Stimulated activated CD4-positive, alpha-beta T cell treated with anti-CD3 and anti-CD28 coated beads, Interleukin-12 subunit alpha, Interleukin-12 subunit beta, amount 100 ng/mL, for 48 hours (primary cell): ENCODE results near the gene THAP4.
A peak's percentile ranks its signal among the peaks of the same experiment; 100 is the strongest.

Experiments used
- DNase-seq, 3 donors: peaks; one replicate each; pipeline ENCODE4 v3.0.0-alpha.2; 2020; ENCODE audit warnings: low read depth in 2 of 3, low spot score in 1 of 3

Gene THAP4

GRCh38 chr2:241638940-241639339 lies 2.0 kb upstream of the THAP4 start:
- DNase-seq, result no peak

DNA sequence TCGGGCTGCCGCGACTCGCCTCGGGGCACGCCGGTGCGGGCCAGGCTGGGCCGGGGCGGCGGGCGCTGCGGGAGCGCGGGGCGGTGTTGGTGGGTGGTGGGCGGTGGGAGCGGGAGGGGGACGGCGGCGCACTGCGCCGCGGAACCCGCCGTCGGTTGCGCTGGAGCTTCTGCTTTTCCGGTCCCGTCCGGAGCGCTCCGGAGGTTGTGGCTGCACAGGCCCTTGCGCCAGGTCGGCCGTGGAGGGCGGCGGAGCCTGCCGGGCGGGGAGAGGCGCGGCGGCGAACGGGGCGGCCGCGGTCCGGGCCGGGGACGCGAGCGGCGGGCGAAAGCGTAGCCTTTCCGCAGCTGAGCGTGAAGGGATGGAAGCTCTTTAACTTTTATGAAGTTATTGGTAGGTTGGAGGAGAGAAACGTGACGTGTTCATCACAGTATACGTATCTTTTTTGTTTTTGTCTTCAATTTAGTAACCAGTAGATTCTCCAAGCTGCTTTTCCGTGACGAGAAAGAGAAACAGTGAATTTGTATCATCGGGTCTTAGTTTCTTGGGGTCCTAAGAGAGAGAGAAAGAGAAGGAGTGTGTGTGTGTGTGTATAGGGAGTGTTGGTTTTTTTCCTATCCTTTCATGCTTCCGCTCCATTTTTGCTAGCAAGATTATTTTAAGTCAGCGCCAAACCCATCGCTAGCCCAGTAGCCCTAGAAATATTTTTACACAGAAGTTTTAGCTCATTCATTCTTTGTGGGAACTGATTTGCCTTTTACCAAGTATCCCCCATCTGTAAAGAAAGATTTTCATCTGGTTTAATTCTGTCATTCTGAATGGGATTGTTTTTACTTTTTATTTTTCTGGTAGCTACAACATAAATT lies 1.1 kb upstream of the THAP4 start:
- no peak for DNase-seq

DNA sequence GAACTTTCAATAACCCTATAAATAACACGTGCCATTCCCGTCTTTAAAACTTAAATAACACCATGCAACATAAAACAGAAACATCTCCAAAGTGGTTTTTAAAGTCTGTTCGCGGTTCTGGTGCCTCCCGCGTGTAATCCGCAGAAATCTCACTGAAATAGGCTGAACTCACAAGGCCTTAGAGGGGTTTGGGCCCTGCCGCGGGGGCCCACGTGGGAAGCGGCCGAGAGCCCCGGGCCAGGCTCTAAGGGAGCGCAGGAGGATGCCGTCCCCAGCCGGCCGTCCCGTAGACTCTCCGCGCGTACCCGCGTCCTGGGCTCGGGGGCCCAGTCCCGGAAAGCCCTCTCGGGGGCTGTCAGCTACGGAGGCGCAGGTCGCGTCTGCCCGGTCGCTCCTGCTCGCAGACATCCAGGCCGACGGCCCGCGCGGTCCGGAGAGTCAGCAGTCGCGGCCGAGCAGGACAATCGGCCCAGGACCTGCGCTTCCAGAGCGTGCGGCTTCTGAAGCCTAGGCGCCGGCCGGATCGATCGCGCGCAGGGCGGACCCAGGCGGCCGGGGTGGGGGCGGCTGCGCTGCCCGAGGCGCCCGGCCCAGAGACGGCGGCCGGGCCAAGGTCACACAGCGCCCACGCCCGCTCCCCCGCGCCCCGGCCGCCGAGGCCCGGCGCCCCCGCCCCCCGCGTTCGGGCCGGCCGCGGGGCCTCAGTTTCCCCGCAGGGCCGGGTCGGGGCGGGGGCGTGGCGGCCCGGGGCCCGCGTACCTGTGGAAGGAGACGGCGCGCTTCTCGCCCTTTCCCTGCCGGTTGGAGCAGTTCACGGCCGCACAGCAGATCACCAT lies 558 bp downstream of the THAP4 start:
- DNase-seq, result peak in 1 of 3 donors; percentile 26

DNA sequence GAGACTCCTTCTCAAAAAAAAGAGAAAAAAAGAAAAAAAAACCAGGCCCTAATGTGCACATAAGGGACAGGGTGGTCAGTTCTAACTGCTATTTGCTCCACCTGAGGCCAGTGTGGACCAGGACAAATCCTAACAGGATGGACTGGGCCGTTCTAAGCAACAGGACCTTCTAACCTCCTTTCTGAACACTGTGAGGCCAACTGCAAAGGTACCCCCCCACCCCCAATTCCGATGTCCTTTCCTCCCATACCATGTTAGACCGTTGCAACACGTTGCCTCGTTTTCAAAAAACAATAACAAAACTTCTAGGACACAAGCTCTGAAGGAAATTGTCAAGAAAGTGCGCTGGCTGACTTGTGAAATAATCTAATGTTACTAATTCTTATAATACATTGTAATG lies 1.2 kb downstream of the THAP4 start:
- DNase-seq, result no peak

GRCh38 chr2:241633561-241633960 lies 3.4 kb downstream of the THAP4 start:
- no peak for DNase-seq

DNA sequence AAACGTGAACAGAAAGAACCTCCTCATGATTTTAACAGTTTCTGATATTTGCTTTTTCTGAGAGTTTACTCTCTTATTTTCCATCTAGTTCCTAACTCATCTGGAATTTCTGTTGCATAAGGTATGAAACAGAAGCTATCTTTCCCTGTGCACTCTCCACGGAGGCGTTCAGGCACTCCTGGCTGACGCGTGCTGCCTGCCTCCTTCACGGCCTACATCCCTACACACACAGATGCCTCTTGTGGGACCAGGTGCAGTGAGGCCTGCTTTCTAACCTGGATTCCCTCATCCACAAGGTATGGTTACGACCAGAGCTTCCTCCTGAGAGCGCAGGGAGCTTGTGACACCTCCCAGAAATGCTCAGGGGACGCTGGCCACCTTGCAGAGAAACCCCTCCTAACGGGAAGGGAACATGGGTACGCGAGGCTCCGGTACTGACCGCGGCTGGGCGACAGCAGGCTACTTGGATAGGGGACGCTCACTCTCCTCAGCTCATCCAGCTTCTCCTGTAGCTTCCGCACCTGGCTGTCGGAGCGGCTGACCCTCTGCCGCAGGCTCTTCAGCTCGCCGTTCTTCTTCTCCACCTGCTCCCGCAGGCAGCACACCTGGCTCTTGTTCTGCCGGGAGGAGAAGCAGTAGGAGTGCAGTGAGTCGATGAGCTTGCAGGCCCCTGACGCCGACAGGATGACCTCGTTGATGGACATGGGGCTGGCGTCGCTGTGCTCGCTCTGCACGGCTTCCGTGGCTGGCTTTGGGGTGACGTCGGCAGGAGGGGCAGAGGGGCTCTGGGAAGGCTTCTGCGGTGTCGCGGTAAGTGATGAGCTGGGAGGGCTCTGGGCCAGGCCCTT lies 4.3 kb downstream of the THAP4 start:
- DNase-seq, result no peak

GRCh38 chr2:241629762-241630435 lies 7.1 kb downstream of the THAP4 start:
- DNase-seq, result no peak

GRCh38 chr2:241627675-241628074 lies 9.3 kb downstream of the THAP4 start:
- DNase-seq, result no peak

- DNase-seq, result peak; percentile 54 to 81 (median 63)
These were observed 16.6 kb downstream of the THAP4 start for GRCh38 chr2:241620419-241620769.

DNA sequence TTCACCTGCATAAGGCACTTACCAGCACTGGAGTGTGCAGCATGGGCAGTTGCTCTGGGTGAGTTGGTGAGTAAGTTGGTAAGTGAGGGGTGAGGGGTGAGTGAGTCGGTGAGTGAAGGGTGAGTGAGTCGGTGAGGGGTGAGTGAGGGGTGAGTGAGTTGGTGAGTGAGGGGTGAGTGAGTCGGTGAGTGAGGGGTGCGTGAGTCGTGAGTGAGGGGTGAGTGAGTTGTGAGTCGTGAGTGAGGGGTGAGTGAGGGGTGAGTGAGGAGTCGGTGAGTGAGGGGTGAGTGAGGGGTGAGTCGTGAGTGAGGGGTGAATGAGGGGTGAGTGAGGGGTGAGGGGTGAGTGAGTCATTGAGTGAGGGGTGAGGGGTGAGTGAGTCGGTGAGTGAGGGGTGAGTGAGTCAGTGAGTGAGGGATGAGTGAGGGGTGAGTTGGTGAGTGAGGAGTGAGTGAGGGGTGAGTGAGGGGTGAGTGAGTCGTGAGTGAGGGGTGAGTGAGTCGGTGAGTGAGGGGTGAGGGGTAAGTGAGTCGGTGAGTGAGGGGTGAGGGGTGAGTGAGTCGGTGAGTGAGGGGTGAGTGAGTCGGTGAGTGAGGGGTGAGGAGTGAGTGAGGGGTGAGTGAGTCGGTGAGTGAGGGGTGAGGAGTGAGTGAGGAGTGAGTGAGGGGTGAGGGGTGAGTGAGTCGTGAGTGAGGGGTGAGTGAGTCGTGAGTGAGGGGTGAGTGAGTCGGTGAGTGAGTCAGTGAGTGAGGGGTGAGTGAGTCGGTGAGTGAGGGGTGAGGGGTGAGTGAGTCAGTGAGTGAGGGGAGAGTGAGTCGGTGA lies 17.1 kb downstream of the THAP4 start:
- peak in 1 of 3 donors; percentile 30 for DNase-seq

DNA sequence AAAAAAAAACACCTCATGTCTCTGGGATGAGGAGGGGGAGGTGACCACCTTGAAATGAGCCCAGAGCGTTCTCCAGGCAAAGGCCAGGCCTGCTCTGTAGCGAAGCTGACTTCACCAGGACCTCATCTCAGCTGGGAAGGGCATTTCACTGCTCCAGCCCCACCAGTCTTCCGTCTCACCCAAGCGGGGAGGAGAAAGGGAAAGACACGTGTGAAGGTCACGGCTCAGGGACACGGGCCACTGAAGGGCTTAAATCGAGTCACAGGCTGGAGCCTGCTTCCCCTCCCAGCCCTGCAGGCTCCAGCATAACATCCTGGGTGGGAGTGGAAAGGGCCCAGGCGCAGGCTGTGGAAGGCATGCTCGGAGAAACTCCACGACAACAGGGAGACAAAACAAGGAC lies 18.1 kb downstream of the THAP4 start:
- no peak for DNase-seq

DNA sequence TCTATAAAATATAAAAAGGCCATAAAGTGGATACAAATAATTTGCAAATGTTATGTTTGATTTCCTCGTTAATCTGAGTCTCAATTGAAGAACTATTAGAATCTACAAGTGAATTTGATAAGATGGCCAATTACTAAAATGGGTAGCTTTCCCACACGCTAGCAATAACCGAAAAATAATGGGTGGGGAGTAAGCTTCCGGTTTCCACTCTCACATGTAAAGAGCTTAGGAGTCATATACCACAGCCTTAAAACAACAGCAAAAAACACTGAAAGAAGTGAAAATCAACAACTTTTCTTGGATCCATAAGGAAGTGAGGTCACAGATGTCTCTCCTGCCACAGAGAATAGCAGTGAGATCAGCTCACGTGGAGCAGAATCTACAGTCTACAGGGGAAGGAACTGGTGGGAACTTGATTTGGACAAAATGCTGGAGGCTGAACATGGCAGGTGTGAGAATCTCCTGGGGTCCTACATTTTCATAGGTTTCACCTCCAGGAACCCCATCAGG lies 18.6 kb downstream of the THAP4 start:
- no peak for DNase-seq

- DNase-seq, result no peak
These were observed 19.4 kb downstream of the THAP4 start for GRCh38 chr2:241617431-241618154.

GRCh38 chr2:241616168-241617125 lies 20.5 kb downstream of the THAP4 start:
- no peak for DNase-seq

- DNase-seq, result no peak
These were observed 21.4 kb downstream of the THAP4 start for GRCh38 chr2:241615522-241616052.

GRCh38 chr2:241615041-241615440 lies 21.9 kb downstream of the THAP4 start:
- no peak for DNase-seq

DNA sequence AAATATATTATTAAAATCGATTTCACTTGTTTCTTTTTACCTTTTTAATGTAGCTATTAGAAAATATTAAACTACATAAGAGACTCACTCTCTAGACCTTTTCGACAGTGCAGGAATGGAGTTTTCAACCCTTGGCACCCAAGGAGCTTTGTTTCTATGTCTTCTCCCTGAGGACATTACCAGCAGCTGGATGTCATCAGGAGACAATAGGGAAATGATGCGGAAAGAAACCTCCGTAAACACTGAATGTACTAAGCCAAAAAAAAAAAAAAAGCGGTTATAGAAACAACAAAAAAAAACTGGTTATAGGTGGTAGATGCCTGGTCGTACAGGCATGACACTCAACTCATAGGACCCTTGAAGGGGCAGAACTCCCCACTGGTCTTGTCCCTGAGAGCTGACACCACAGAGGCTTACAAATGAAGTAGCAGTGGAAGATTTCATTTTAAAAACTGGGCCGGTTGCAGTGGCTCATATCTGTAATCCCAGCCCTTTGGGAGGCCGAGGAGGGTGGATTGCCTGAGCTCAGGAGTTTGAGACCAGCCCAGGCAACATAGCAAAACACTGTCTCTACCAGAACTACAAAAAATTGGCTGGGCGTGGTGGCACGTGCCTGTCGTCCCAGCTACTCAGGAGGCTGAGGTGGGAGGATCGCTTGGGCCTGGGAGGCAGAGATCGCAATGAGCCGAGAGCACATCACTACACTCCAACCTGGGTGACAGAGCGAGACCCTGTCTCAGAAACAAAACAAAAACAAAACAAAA lies 23.8 kb downstream of the THAP4 start:
- no peak for DNase-seq
